Cardiac fibroblast (primary cell): ENCODE measurements around the gene RAP1GAP.

Experiments used
- DNase-seq, 2 donors: peaks; one replicate each; pipeline versions ENCODE4 v3.0.0 to v3.0.0-alpha.2; 2010; ENCODE audit warnings: low read depth in 2 of 2
- H3K4me3 ChIP-seq, 2 donors: replicated peaks in 1 of 2; 1 replicate in 1 of 2; 2 replicates in 1 of 2; pipeline ENCODE4 v1.5.1; 2011; ENCODE audit warnings: low read depth in 2 of 2, low read length in 2 of 2, mild to moderate bottlenecking in 2 of 2, moderate library complexity in 1 of 2
- CTCF ChIP-seq: IDR thresholded peaks from one replicate; pipeline ENCODE4 v1.5.1; 2011; ENCODE audit warnings: low read depth, mild to moderate bottlenecking, low read length, inconsistent platforms

RAP1GAP gene

GRCh38 chr1:21586222-21586621 is 82.9 kb downstream of the RAP1GAP start:
- DNase-seq = no peak
- no peak overlapping the region for H3K4me3 ChIP-seq
- no peak for TF ChIP-seq CTCF

- no peak for TF ChIP-seq CTCF
- H3K4me3 ChIP-seq = no peak overlapping the region
- peak in 1 of 2 donors; percentile 51 for DNase-seq
Measured at GRCh38 chr1:21585037-21585436, 84.1 kb downstream of the RAP1GAP start.

GRCh38 chr1:21584096-21584495 is 85.1 kb downstream of the RAP1GAP start:
- no peak for DNase-seq
- no peak overlapping the region for H3K4me3 ChIP-seq
- TF ChIP-seq CTCF = no peak

- no peak for TF ChIP-seq CTCF
- DNase-seq = peak in 1 of 2 donors; percentile 40
- no peak overlapping the region for H3K4me3 ChIP-seq
Measured at GRCh38 chr1:21579791-21580190, 89.4 kb downstream of the RAP1GAP start.

GRCh38 chr1:21577933-21578332 is 91.2 kb downstream of the RAP1GAP start:
- H3K4me3 ChIP-seq = no peak overlapping the region
- DNase-seq = no peak
- no peak for TF ChIP-seq CTCF

- DNase-seq = no peak
- H3K4me3 ChIP-seq = no peak overlapping the region
- no peak for TF ChIP-seq CTCF
Measured at GRCh38 chr1:21577324-21577723, 91.8 kb downstream of the RAP1GAP start.

- TF ChIP-seq CTCF = no peak
- DNase-seq = no peak
- no peak overlapping the region for H3K4me3 ChIP-seq
Measured at GRCh38 chr1:21576798-21577187, 92.4 kb downstream of the RAP1GAP start.
